ENCODE results near the gene PACSIN2.
"Not testable (repeated sequence)": the region's sequence is repeated elsewhere in the genome, so short reads cannot be mapped to it uniquely, and the experiment has no call there.

The PACSIN2 gene

GRCh38 chr22:42955848-42956247 is 59.1 kb downstream of the PACSIN2 start:
- no peak for DNase-seq (ENCODE audit: extremely low read depth, insufficient read length)
- TF ChIP-seq CTCF (IDR thresholded peaks at IDR 0.05; ENCODE audit: insufficient read depth, low read length, poor library complexity, severe bottlenecking): no peak
- Histone ChIP-seq H3K27me3 (replicated peaks; ENCODE audit: control insufficient read depth, insufficient read depth, low read length) (no peaks in the 10 kb centered on the region), H3K36me3 (ENCODE audit: control insufficient read depth, insufficient read depth, low read length) (peaks cover 2% of the 10 kb centered on the region; the same call in 1 of the 2 replicates), H3K4me3 (replicated peaks; ENCODE audit: low read depth, low read length) (no peak overlapping the region)

GRCh38 chr22:42955087-42955635 is 59.8 kb downstream of the PACSIN2 start:
- DNase-seq (ENCODE audit: extremely low read depth, insufficient read length): no peak
- TF ChIP-seq CTCF (IDR thresholded peaks at IDR 0.05; ENCODE audit: insufficient read depth, low read length, poor library complexity, severe bottlenecking): no peak
- Histone ChIP-seq H3K27me3 (replicated peaks; ENCODE audit: control insufficient read depth, insufficient read depth, low read length) (no peaks in the 10 kb centered on the region), H3K4me3 (replicated peaks; ENCODE audit: low read depth, low read length) (no peak overlapping the region), H3K36me3 (ENCODE audit: control insufficient read depth, insufficient read depth, low read length) (peaks cover 2% of the 10 kb centered on the region; the same call in 1 of the 2 replicates)

GRCh38 chr22:42953751-42954150 is 61.2 kb downstream of the PACSIN2 start:
- not testable (repeated sequence) for H3K36me3 ChIP-seq (ENCODE audit: control insufficient read depth, insufficient read depth, low read length); H3K4me3 ChIP-seq (replicated peaks; ENCODE audit: low read depth, low read length); H3K27me3 ChIP-seq (replicated peaks; ENCODE audit: control insufficient read depth, insufficient read depth, low read length); DNase-seq (ENCODE audit: extremely low read depth, insufficient read length)

GRCh38 chr22:42951093-42951710 is 63.7 kb downstream of the PACSIN2 start:
- Histone ChIP-seq H3K27me3 (replicated peaks; ENCODE audit: control insufficient read depth, insufficient read depth, low read length) (no peaks in the 10 kb centered on the region), H3K4me3 (replicated peaks; ENCODE audit: low read depth, low read length) (no peak overlapping the region), H3K36me3 (ENCODE audit: control insufficient read depth, insufficient read depth, low read length) (0 out of 2 replicates have a peak, but pooled peaks cover 1% of the 10 kb centered on the region)
- TF ChIP-seq CTCF (IDR thresholded peaks at IDR 0.05; ENCODE audit: insufficient read depth, low read length, poor library complexity, severe bottlenecking): no peak
- DNase-seq (ENCODE audit: extremely low read depth, insufficient read length): no peak

- Histone ChIP-seq H3K36me3 (ENCODE audit: control insufficient read depth, insufficient read depth, low read length) (0 out of 2 replicates have a peak, but pooled peaks cover 1% of the 10 kb centered on the region), H3K27me3 (replicated peaks; ENCODE audit: control insufficient read depth, insufficient read depth, low read length) (no peaks in the 10 kb centered on the region), H3K4me3 (replicated peaks; ENCODE audit: low read depth, low read length) (no peak overlapping the region)
- DNase-seq (ENCODE audit: extremely low read depth, insufficient read length): no peak
- TF ChIP-seq CTCF (IDR thresholded peaks at IDR 0.05; ENCODE audit: insufficient read depth, low read length, poor library complexity, severe bottlenecking): no peak
Observed at GRCh38 chr22:42950281-42950680, 64.7 kb downstream of the PACSIN2 start.

- H3K4me3 ChIP-seq (replicated peaks; ENCODE audit: low read depth, low read length): no peak overlapping the region
- TF ChIP-seq CTCF (IDR thresholded peaks at IDR 0.05; ENCODE audit: insufficient read depth, low read length, poor library complexity, severe bottlenecking): no peak
- no peak for DNase-seq (ENCODE audit: extremely low read depth, insufficient read length)
- H3K27me3 ChIP-seq (replicated peaks; ENCODE audit: control insufficient read depth, insufficient read depth, low read length): no peaks in the 10 kb centered on the region
- H3K36me3 ChIP-seq (ENCODE audit: control insufficient read depth, insufficient read depth, low read length): 0 out of 2 replicates have a peak, but pooled peaks cover 1% of the 10 kb centered on the region
Observed at GRCh38 chr22:42949159-42949558, 65.8 kb downstream of the PACSIN2 start.
